Fibroblast of skin of abdomen (primary cell): ENCODE results near the gene RTN4RL1.

Experiments used
- DNase-seq: peaks from one replicate; pipeline ENCODE4 v3.0.0-alpha.2; 2013

Gene RTN4RL1

GRCh38 chr17:1888741-1889140 lies 136.4 kb downstream of the RTN4RL1 start:
- no peak for DNase-seq
